AG09319 (cell line): ENCODE data around the gene SPINDOC.
"Not testable (repeated sequence)": the region's sequence is repeated elsewhere in the genome, so short reads cannot be mapped to it uniquely, and the experiment has no call there.

Experiments
- DNase-seq: peaks from one replicate; pipeline ENCODE4 v3.0.0-alpha.2; 2010; ENCODE audit warnings: low read depth; ENCODE audit errors: extremely low read depth
- TF ChIP-seq, protein P1 (sequence below): IDR thresholded peaks from 2 replicates; pipeline ENCODE4 v1.5.1; 2011; ENCODE audit warnings: low read depth, mild to moderate bottlenecking, inconsistent platforms, low read length, moderate library complexity

The SPINDOC gene

DNA sequence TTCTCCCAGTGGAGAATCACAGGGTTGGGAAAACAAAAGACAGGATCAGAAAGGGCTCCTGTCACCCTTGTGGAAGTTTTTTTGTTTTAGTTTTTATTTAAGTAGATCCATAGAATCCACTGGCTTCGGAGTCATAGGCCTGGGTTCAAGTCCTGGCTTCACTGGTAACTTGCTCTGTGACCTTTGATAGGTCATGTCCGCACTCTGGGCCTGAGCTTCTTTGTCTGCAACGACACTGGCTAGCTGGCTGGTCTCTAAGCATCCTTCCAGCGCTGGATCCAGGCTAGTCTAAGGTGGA, 46.0 kb upstream of the SPINDOC start:
- TF ChIP-seq, protein P1, sequence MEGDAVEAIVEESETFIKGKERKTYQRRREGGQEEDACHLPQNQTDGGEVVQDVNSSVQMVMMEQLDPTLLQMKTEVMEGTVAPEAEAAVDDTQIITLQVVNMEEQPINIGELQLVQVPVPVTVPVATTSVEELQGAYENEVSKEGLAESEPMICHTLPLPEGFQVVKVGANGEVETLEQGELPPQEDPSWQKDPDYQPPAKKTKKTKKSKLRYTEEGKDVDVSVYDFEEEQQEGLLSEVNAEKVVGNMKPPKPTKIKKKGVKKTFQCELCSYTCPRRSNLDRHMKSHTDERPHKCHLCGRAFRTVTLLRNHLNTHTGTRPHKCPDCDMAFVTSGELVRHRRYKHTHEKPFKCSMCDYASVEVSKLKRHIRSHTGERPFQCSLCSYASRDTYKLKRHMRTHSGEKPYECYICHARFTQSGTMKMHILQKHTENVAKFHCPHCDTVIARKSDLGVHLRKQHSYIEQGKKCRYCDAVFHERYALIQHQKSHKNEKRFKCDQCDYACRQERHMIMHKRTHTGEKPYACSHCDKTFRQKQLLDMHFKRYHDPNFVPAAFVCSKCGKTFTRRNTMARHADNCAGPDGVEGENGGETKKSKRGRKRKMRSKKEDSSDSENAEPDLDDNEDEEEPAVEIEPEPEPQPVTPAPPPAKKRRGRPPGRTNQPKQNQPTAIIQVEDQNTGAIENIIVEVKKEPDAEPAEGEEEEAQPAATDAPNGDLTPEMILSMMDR: no peak

DNA sequence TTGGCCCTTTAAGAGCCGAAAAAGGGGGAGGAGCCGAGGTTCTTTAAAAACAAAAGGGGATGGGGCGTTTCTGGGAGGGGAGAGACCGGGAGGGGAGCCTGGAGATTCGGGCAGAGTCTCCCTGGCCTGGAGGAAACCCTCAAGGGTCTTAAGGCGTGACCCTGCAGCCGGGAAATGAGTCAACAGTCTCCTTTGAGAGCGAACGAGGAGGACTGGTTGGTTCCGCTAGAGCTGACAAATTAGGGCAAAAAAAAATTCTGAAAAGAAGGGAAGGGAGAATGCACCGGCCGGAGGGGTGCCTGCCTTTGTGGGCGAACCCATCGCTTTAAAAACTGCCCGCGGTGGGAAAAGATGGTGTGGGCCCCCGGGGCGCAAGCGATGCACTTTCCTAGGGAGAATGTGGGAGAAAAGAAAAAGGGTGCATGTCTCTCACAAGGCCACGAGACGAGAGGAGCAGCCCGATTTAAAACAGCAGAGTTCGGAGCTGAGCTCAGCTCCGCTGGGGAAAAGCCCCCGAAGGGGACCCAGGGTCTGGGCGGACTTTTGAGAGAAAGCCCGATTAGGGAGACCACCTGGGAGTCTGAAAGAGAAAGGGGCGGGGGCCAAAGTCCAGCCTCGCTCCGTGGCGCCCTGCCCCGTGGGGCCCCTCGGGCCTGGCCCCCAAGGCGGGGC, 45.6 kb upstream of the SPINDOC start:
- TF ChIP-seq, protein P1: no peak

More for the DNA sequence above, 46.0 kb upstream of the SPINDOC start:
- DNase-seq: no peak

DNA sequence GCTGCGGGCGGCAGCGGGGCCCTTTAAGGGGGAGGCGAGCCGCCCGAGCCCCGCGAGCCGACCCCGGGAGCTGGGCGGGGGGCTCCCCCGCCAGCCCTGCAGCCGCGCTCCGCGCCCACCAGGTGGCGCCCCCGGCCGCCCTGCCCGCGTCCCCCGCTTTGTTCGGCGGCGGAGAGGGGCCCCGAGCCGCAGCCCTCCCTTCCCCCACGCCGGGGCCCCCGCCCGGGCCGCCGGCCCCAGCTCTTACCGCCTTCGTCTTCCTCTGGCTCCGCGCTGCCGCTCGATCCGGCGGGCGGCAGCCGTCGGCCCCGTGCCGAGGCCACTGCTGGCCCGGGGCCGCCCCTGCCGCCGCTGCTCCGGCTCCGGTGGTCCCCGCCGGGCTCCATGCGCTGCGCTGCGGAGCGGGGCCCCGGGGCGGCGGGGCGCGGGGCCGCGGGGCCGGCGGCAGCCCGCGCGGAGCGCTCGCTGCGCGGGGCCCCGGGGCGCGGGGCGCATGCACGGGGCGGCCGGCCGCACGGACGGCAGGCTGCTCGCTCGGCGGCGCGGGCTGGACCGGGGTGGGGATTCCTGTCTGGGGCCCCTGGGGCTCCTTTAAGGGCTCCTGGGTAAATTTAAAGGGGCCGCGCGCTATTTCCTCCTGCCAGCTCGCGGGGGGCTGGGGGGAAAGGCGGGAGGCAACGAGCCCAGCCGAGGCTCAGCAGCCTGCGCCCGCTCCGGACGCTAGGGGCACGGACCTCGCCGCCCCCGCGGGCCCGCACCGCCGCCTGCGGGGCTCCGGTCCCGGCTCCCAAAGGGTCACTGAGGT, 44.8 kb upstream of the SPINDOC start, which contains the start of gene ZFTA:
ZFTA (minus strand) TSS at position 539 of the 805 bp plus-strand sequence; CDS start at position 386, 153 bp downstream.
- DNase-seq: no peak
- TF ChIP-seq, protein P1: peak; percentile 24

More for the DNA sequence above, 45.6 kb upstream of the SPINDOC start:
- no peak for DNase-seq

DNA sequence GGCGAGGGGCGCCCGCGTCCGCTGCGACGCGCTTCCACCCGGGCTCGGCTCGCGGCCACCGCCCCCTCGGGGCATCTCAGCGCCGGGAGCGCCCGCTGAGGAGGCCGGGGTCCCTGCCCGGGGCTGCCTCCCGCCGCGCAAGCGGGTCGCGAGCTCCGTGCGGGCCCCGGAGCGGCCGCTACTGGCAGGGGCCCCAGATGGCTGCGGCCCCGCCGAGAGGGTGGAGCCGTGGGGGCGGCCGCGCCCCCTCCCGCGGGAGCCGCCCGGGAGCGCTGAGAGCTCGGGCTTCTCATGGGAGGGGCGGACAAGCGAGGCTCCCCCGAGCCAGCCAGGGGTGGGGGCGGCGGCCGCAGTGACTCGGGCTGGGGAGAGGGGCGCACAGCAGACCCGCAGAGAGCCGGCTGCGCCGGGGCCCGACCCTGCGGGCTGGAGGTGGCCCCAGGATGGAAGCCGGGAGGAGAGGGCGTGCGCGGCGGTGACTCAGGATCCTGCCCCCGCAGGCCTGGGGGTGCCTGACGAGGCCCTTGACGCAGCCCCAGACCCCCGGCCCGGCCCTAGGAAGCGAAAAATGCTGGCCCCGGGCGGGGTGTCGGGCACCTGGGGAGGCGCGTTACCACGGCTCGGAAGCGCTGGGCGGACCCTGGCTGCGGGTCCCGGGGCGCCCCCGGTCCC, 44.1 kb upstream of the SPINDOC start:
- TF ChIP-seq, protein P1: no peak
- no peak for DNase-seq

DNA sequence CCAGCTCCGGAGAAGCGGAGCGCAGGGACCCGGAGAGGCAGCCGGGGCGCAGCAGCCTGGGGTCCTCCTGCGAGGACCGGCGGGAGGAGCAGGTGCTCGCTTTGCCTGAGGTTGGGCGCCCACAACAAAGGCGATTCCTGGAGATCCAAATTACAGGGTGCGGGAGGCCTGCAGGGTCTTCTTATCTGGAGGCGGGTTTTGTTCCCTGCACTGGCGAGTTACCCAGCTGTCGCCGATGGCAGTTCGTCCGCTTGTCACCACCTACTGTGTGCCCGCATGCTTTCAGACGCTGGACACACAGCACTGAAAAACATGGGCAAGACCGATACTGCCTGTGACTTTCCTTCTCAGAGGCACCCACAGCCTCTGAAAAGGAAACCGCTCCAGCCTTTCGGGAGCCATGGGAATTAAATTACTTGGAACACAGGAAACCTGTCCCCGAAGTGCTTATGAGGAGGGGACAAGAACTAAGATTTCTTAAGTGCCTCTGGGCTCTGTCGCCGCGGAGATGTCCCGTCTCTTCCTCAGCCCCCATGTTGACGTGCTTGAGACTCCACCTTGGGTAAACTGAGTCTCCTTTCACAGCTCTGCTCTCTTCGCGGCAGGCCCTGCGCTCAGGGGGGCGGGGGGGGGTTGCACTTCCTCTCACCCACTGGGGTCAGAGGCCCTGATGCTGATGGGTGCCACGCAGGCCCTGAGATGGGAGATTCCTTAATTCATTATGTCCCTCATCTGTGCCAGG, 43.4 kb upstream of the SPINDOC start:
- DNase-seq: no peak
- TF ChIP-seq, protein P1: no peak

DNA sequence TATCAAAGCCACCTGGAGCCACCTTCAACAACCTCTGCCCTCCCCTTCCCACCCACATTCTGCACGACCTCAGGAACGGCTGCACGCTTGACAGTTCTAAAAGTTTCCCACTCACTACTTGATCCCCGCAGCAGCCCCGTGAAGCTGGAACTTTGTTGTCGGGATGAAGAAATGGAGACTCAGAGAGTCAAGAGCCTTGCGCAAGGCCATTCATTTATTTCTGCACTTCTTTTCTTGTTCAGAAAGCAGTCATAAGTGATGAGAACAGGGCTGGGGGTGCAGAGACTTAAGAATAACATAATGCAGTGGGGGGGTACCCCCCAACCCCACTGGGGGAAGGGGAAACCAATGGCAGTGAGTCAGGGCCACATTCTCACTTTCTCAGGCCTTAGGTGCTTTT, 42.5 kb upstream of the SPINDOC start:
- TF ChIP-seq, protein P1: no peak
- no peak for DNase-seq

DNA sequence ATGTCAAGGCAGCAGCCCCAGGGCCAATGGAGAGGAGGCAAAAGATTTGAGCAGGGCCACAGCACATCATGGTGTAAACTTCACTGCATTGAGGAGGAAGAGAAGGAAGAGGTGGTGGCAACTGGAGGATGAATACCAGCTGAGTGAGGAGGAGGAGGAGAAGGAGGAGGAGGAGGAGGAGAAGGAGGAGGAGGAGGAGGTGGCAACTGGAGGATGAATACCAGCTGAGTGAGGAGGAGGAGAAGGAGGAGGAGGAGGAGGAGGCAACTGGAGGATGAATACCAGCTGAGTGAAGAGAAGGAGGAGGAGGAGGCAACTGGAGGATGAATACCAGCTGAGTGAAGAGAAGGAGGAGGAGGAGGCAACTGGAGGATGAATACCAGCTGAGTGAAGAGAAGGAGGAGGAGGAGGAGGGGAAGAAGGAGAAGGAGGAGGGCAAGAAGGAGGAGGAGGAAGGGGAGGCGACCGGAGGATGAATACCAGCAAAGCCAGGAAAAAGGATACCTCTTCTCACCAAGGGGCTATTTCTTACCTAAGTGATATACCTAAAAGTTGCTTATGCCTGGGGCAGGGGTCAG, 41.4 kb upstream of the SPINDOC start:
- DNase-seq: not testable (repeated sequence)
